Stimulated activated CD8-positive, alpha-beta memory T cell treated with anti-CD3 and anti-CD28 coated beads, Interleukin-12 subunit alpha, Interleukin-12 subunit beta, amount 100 ng/mL, for 1 hour (primary cell): ENCODE data around the gene AMER3.

ENCODE experiments used
- DNase-seq: peaks from one replicate; pipeline ENCODE4 v3.0.0-alpha.2; 2020; ENCODE audit warnings: low read depth

The AMER3 gene

GRCh38 chr2:130786076-130786475 lies 30.7 kb downstream of the AMER3 start:
- no peak for DNase-seq

GRCh38 chr2:130787841-130788240 lies 32.5 kb downstream of the AMER3 start:
- DNase-seq, result no peak

GRCh38 chr2:130790312-130790711 lies 35.0 kb downstream of the AMER3 start:
- no peak for DNase-seq

GRCh38 chr2:130790804-130791616 lies 35.7 kb downstream of the AMER3 start:
- DNase-seq, result no peak

GRCh38 chr2:130791617-130791939 lies 36.2 kb downstream of the AMER3 start:
- no peak for DNase-seq

GRCh38 chr2:130795431-130795830 lies 40.1 kb downstream of the AMER3 start:
- DNase-seq, result no peak

GRCh38 chr2:130796290-130796689 lies 41.0 kb downstream of the AMER3 start:
- no peak for DNase-seq

- DNase-seq, result peak; percentile 90
These were observed 42.4 kb downstream of the AMER3 start for GRCh38 chr2:130797493-130798435.

GRCh38 chr2:130798472-130799218 lies 43.3 kb downstream of the AMER3 start:
- no peak for DNase-seq

GRCh38 chr2:130799295-130799694 lies 44.0 kb downstream of the AMER3 start:
- no peak for DNase-seq

- no peak for DNase-seq
These were observed 50.3 kb downstream of the AMER3 start for GRCh38 chr2:130805613-130806012.

GRCh38 chr2:130806370-130806769 lies 51.0 kb downstream of the AMER3 start:
- DNase-seq, result no peak

GRCh38 chr2:130807659-130808385 lies 52.5 kb downstream of the AMER3 start:
- DNase-seq, result no peak

GRCh38 chr2:130808482-130809268 lies 53.3 kb downstream of the AMER3 start:
- no peak for DNase-seq

- no peak for DNase-seq
These were observed 55.1 kb downstream of the AMER3 start for GRCh38 chr2:130810490-130810889.

GRCh38 chr2:130813722-130814121 lies 58.4 kb downstream of the AMER3 start:
- DNase-seq, result no peak

GRCh38 chr2:130814931-130815680 lies 59.8 kb downstream of the AMER3 start:
- no peak for DNase-seq
